Activated T-cell treated with anti-CD3 and anti-CD28 coated beads, Interleukin-2, amount 50 U/mL, for 72 hours (primary cell): ENCODE data around the gene PDZD2. TPM values are rescaled to one million over a fixed set of nuclear protein-coding genes. Genes with fewer than 3 reads are reported as not detected.
A peak's percentile ranks its signal among the peaks of the same experiment; 100 is the strongest.
"Not testable (repeated sequence)": the region's sequence is repeated elsewhere in the genome, so short reads cannot be mapped to it uniquely, and the experiment has no call there.

Source experiments
- ATAC-seq, 2 donors: fragments of 150-1000 bp; cut with Tn5 transposase; replicated peaks in 1 of 2; 2 replicates each; pipeline ENCODE4 v1.10.0; 2021; ENCODE audit warnings: moderate library complexity in 2 of 2, mild to moderate bottlenecking in 1 of 2
- DNase-seq, 2 donors: peaks; one replicate each; pipeline ENCODE4 v3.0.0; 2021 to 2022; ENCODE audit warnings: mixed read lengths in 1 of 2
- H3K27ac Mint-ChIP-seq: one replicate; pipeline ENCODE4 v1.8.0; 2022; ENCODE audit warnings: mild to moderate bottlenecking, moderate library complexity, mixed read lengths
- H3K27me3 Mint-ChIP-seq: one replicate; pipeline ENCODE4 v1.8.0; 2022; ENCODE audit warnings: low read depth, mixed read lengths
- H3K36me3 Mint-ChIP-seq, 2 donors: one replicate each; pipeline ENCODE4 v1.8.0; 2022; ENCODE audit warnings: mixed read lengths in 2 of 2, mild to moderate bottlenecking in 1 of 2; ENCODE audit not compliant: insufficient read depth in 2 of 2
- H3K4me1 Mint-ChIP-seq: one replicate; pipeline ENCODE4 v1.8.0; 2022; ENCODE audit warnings: low read depth, mixed read lengths
- H3K4me3 Mint-ChIP-seq, 2 donors: one replicate each; pipeline ENCODE4 v1.8.0; 2022; ENCODE audit warnings: mild to moderate bottlenecking in 2 of 2, mixed read lengths in 2 of 2, moderate library complexity in 2 of 2
- H3K9me3 Mint-ChIP-seq, 2 donors: one replicate each; pipeline ENCODE4 v1.8.0; 2022; ENCODE audit warnings: mixed read lengths in 2 of 2
- total RNA-seq, 2 donors: library from RNA; stranded (reverse); gene quantifications; one replicate each; pipeline ENCODE4 v1.2.3, GENCODE V29; 2022

The PDZD2 gene
- total RNA-seq = under 1 TPM in 1 of 2 donors, not detected in 1; 0.02 TPM

DNA sequence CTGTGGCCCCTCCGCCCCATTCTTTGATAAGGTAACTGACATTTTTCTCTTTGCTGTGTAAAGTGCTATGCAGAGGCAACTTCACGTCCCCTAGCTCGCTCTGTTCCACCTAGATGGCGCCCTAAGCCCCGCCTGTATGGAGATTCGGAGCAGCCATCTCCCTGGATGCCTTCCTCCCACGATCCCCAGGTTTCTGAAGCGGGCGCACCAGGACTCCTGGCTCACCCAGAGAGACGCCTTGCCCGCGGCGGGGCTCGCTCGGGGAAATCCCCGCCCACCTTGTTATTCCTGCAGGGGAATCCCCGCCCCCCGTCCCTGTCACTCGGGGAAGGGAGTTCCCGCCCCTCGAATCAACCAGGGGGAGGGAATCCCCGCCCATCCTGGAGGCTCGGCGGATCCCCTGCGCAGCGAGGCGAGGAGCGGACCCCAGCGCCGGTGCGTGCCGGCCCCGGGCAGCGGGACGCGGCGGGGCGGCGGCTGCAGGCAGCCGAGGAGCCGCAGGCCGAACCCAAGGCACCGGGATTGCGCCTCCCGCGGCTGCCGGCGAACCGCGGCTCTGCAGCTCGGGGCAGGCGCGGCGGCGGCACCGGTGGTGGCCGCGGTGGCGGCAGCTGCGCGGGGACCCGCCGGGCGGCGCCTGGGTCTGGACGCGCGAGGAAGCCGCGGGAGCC is at the start of gene PDZD2:
PDZD2 (plus strand) TSS at position 384 of the 671 bp plus-strand sequence.
- peak; percentile 69 to 70 for DNase-seq
- H3K36me3 Mint-ChIP-seq = no peaks in the 10 kb centered on the region

GRCh38 chr5:31593665-31594064 is 45.3 kb upstream of the PDZD2 start:
- Mint-ChIP-seq H3K36me3 (no peaks in the 10 kb centered on the region), H3K4me3 (no peak overlapping the region), H3K9me3 (no peaks in the 10 kb centered on the region), H3K27ac (no peak overlapping the region), H3K27me3 (peaks cover 18% of the 10 kb centered on the region), H3K4me1 (no peaks in the 10 kb centered on the region)
- ATAC-seq = no peak
- no peak for DNase-seq

More for the DNA sequence above, at the start of gene PDZD2:
- H3K27me3 Mint-ChIP-seq = peaks cover 30% of the 10 kb centered on the region
- no peaks in the 10 kb centered on the region for H3K9me3 Mint-ChIP-seq
- peak; percentile 81 to 83 for ATAC-seq
- H3K27ac Mint-ChIP-seq = no peak within 1 kb of the TSS
- H3K4me3 Mint-ChIP-seq = peak within 1 kb of the TSS; percentile 89 to 90
- peaks cover 9% of the 10 kb centered on the region for H3K4me1 Mint-ChIP-seq

DNA sequence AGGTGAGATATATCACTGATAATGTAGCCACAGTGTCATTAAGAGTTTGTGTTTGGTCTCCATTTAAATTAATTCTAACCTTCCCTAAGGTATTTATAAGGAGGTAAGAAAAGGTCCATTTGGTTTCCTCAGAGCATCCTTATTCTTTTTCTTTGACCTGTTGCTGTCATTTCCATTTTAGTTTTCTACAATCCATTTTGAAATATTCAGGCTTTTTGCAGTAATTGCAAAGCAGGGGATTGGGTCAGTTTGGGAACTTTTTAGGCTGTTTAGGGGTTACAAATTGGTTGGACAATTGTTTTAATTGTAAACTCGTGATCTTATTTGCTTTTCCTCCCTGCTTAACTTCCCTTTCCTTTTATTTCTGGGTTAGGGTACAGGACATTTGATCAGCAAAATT is 42.6 kb upstream of the PDZD2 start:
- H3K4me1 Mint-ChIP-seq = no peaks in the 10 kb centered on the region
- no peaks in the 10 kb centered on the region for H3K9me3 Mint-ChIP-seq
- H3K27ac Mint-ChIP-seq = no peak overlapping the region
- DNase-seq = no peak
- H3K4me3 Mint-ChIP-seq = no peak overlapping the region
- ATAC-seq = no peak
- no peaks in the 10 kb centered on the region for H3K36me3 Mint-ChIP-seq
- H3K27me3 Mint-ChIP-seq = peaks cover 19% of the 10 kb centered on the region

DNA sequence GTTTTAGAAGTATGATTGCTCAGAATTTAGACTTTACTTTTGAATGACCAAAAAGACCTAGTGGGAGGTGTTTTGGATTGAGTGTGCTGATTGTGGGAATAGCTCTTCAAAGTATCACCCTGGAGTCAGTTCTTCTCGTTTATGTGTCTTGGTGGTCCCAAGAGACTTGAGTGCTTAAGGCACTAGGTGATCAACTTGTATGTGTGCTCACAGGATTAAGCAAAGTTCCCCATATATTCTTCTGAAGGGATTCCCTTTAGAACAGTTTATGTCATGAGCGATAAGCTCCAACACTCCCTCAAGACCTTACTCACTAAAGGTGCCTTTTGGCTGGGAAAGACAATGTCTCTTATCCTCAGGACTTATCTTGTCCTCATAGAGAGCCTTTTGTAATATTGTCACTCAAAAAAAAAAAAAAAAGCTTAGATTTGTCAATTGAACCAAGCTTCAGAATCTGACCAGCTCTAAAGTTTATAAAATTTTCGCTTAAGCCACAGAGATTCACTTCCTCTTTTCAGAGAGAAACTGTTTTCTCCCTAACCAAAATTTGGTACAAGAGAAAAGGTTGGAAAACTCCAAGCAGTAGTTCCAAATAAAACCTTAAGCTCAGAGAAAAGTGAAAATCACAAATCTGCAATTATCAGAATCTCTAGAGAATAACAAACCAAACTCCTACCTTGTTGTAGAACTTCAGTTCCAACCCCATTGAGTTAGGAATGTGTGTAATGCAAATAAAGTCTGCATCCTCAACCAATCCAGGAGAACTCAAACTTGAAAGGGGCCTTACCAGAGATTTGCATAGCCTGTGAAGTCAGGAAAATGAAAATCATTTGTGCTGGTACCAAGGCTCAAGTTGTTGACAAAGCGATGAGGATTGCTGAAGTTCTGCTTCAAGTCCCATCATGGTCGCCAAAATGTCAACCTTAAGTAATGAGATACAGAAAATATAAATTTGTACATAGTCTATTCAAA is 40.0 kb upstream of the PDZD2 start:
- peaks cover 18% of the 10 kb centered on the region for H3K27me3 Mint-ChIP-seq
- no peak overlapping the region for H3K27ac Mint-ChIP-seq
- ATAC-seq (no peak), DNase-seq (no peak)
- no peaks in the 10 kb centered on the region for H3K4me1 Mint-ChIP-seq
- H3K36me3 Mint-ChIP-seq = no peaks in the 10 kb centered on the region
- H3K4me3 Mint-ChIP-seq = no peak overlapping the region
- no peaks in the 10 kb centered on the region for H3K9me3 Mint-ChIP-seq

- DNase-seq, H3K36me3 Mint-ChIP-seq, ATAC-seq, H3K4me1 Mint-ChIP-seq, H3K9me3 Mint-ChIP-seq, H3K27ac Mint-ChIP-seq, H3K4me3 Mint-ChIP-seq: not testable (repeated sequence)
- H3K27me3 Mint-ChIP-seq = peaks cover 13% of the 10 kb centered on the region
Measured at GRCh38 chr5:31602305-31602704, 36.6 kb upstream of the PDZD2 start.

DNA sequence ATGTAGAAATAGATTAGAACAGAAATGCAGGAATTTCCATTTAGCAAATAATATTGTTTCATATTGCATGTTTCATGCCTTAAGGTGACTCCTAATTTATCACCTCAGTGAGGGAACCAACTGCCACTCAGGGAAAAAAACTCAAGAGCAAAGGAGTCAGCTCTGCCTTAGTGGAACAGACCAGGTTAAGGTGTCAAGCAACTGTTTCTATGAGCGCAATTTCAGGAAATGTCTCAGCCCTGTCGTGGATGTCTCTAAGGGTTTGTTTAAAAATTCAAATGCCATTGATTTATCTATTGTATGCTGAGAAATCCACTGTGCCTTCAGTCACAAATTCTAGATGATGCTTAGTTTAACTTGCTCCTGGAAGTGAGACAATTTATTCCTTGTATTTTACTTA is 34.7 kb upstream of the PDZD2 start:
- H3K4me3 Mint-ChIP-seq = no peak overlapping the region
- no peak for DNase-seq
- no peaks in the 10 kb centered on the region for H3K9me3 Mint-ChIP-seq
- no peak overlapping the region for H3K27ac Mint-ChIP-seq
- ATAC-seq = no peak
- H3K27me3 Mint-ChIP-seq = peaks cover 13% of the 10 kb centered on the region
- H3K36me3 Mint-ChIP-seq = no peaks in the 10 kb centered on the region
- H3K4me1 Mint-ChIP-seq = no peaks in the 10 kb centered on the region

- Mint-ChIP-seq H3K27me3 (peaks cover 13% of the 10 kb centered on the region), H3K4me1 (no peaks in the 10 kb centered on the region), H3K36me3 (no peaks in the 10 kb centered on the region), H3K9me3 (no peaks in the 10 kb centered on the region), H3K4me3 (no peak overlapping the region), H3K27ac (no peak overlapping the region)
- DNase-seq (no peak), ATAC-seq (no peak)
Measured at GRCh38 chr5:31604644-31605043, 34.3 kb upstream of the PDZD2 start.

DNA sequence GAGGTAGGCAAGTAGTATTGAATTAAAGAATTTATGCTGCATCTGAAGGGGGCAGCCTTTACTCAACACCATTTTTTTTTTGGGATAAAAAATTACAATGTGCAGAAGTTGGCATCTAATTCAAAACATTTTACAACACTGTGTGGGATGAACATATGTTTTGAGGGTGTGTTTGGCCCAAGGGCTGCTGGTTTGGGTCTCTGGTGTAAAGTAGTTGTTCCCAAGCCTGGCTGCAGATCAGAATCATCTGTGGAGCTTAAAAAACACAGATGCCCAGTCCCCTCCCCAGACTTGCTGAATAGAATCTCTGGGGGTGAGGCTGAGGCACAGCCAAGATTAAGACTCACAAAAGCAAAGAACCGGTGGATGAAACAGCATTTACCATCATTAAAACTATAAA is 33.0 kb upstream of the PDZD2 start:
- H3K27ac Mint-ChIP-seq = no peak overlapping the region
- no peaks in the 10 kb centered on the region for H3K9me3 Mint-ChIP-seq
- peaks cover 9% of the 10 kb centered on the region for H3K27me3 Mint-ChIP-seq
- H3K4me3 Mint-ChIP-seq = no peak overlapping the region
- DNase-seq (no peak), ATAC-seq (no peak)
- H3K4me1 Mint-ChIP-seq = no peaks in the 10 kb centered on the region
- no peaks in the 10 kb centered on the region for H3K36me3 Mint-ChIP-seq

GRCh38 chr5:31607546-31607945 is 31.4 kb upstream of the PDZD2 start:
- Mint-ChIP-seq H3K36me3 (no peaks in the 10 kb centered on the region), H3K9me3 (no peaks in the 10 kb centered on the region), H3K4me3 (no peak overlapping the region), H3K27me3 (peaks cover 5% of the 10 kb centered on the region), H3K4me1 (no peaks in the 10 kb centered on the region), H3K27ac (no peak overlapping the region)
- DNase-seq = no peak
- no peak for ATAC-seq

DNA sequence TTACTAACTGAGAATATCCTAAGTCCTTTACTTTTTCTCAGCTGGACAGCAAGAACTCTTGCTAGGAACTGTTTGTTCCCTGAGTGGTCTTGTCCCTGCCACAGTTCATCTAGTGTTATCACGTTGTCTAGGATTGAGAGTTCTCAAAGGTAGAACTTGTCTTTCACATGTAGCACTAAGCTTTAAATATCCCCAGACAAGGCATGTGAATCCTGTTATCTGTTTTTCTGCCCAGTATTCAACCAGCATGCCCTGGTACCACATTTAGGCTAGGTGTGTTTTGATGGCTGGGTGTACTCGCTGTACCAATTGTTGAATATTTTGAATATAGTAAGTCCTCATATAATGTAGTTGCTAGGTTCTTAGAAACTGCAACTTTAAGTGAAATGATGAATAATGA is 27.9 kb upstream of the PDZD2 start:
- Mint-ChIP-seq H3K27ac (no peak overlapping the region), H3K4me1 (no peaks in the 10 kb centered on the region), H3K4me3 (no peak overlapping the region), H3K9me3 (no peaks in the 10 kb centered on the region), H3K27me3 (no peaks in the 10 kb centered on the region), H3K36me3 (no peaks in the 10 kb centered on the region)
- ATAC-seq (no peak), DNase-seq (no peak)

DNA sequence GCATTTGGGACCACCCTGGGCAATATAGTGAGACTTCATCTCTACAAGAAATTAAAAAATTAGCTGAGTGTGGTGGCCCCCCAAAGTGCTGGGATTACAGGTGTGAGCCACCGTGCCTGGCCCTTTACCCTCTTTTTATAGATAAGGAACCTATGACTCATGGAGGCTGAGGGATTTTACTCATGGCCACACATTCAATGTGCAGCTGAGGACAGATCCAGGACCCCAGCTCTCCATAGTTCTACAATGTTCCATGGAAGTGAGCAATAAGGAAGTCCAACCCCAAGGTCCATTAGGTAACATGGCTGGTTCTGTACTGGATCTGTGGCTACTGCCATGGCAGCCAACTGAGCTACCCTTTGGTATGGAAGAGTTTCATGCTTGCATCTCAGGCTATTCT is 25.3 kb upstream of the PDZD2 start:
- H3K4me3 Mint-ChIP-seq = no peak overlapping the region
- H3K4me1 Mint-ChIP-seq = peaks cover 8% of the 10 kb centered on the region
- peaks cover 6% of the 10 kb centered on the region for H3K27me3 Mint-ChIP-seq
- no peak overlapping the region for H3K27ac Mint-ChIP-seq
- ATAC-seq (peak in 1 of 2 donors; percentile 21), DNase-seq (no peak)
- H3K36me3 Mint-ChIP-seq = no peaks in the 10 kb centered on the region
- no peaks in the 10 kb centered on the region for H3K9me3 Mint-ChIP-seq

DNA sequence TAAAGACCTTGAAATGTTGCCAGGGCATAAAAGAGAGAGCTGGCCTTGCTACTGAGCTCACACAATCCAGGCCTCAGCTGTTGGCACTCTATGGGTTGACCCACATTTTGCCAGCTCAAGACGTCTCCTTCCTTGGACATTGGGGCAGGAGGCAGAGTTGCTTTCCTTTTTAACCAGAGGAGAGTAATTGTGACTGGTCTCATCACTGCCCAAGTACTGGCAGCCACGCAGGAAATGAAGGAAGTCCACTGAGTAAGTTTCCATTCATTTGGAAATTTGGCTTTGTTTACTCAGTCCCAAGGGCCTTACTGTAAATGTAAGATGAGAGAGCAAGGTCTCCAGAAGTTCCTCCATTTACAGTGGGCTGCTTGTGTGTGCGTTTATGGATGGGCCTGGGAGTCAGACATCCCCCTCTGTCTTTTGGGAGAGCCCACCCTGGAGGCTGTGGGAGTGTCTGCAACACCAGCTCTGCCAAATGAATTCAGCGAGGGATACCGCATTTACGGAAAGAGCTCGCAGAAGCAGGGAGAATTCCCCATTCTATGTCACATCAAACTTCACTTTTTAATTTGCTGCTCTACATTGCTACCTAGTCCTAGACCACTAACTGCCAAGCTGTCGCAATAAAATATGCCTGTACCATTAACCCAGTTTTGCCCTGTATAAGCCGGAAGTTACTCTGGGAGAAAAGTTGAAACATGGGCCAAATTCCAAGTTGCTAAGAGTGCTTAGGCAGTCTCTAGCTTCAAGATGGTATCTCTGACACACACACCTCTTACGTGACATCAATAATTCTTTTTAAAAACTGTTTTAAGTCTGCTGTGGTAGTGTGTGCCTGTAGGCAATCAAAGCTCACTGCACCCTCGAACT is 24.5 kb upstream of the PDZD2 start:
- H3K4me3 Mint-ChIP-seq = no peak overlapping the region
- no peak for ATAC-seq

DNA sequence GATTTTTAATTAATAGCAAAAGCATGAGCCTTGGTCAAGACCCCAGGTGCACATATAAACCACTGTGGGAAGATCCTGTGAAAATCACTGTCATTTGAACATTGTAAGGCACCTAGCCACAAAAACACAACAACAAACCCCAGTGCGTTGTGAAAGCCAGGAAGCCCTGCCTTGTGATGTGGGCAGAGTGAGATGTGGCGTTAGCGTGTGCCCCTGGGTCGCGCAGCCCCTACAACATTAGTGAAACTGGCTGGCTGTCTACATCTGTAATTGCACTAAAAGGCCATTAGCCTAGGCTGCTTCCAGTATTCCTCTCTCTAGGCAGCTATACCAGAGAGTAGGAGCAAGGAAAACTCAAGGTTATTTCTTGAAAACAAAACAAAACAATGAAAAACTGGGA is 21.1 kb upstream of the PDZD2 start:
- no peaks in the 10 kb centered on the region for H3K36me3 Mint-ChIP-seq
- H3K9me3 Mint-ChIP-seq = no peaks in the 10 kb centered on the region
- ATAC-seq (no peak), DNase-seq (no peak)
- H3K4me3 Mint-ChIP-seq = no peak overlapping the region
- peaks cover 11% of the 10 kb centered on the region for H3K4me1 Mint-ChIP-seq
- no peak overlapping the region for H3K27ac Mint-ChIP-seq
- H3K27me3 Mint-ChIP-seq = peaks cover 19% of the 10 kb centered on the region

More for the DNA sequence above, 24.5 kb upstream of the PDZD2 start:
- DNase-seq = no peak
- Mint-ChIP-seq H3K9me3 (no peaks in the 10 kb centered on the region), H3K4me1 (peaks cover 11% of the 10 kb centered on the region), H3K36me3 (no peaks in the 10 kb centered on the region), H3K27ac (no peak overlapping the region), H3K27me3 (peaks cover 11% of the 10 kb centered on the region)
